ENCODE measurements around the gene CHRNE.

CHRNE gene

GRCh38 chr17:4938069-4938491, 35.2 kb upstream of the CHRNE start:
- TF ChIP-seq CTCF (conservative IDR thresholded peaks at IDR 0.05; ENCODE audit: low read depth, low read length) = no peak
- H3K27ac ChIP-seq = no peak overlapping the region
- H3K9ac ChIP-seq = no peak overlapping the region

GRCh38 chr17:4937553-4937952, 34.7 kb upstream of the CHRNE start:
- H3K36me3 ChIP-seq (ENCODE audit: insufficient read depth) = no peaks in the 10 kb centered on the region
- H4K20me1 ChIP-seq (ENCODE audit: insufficient read depth) = no peaks in the 10 kb centered on the region
- H3K27me3 ChIP-seq (ENCODE audit: insufficient read depth, low read depth) = no peaks in the 10 kb centered on the region
- H3K4me2 ChIP-seq = no peak overlapping the region
- no peaks in the 10 kb centered on the region for H3K79me2 ChIP-seq (ENCODE audit: insufficient read depth, low read depth)
- H2AFZ ChIP-seq (ENCODE audit: low read depth) = no peak overlapping the region
- no peak overlapping the region for H3K4me3 ChIP-seq (IDR thresholded peaks at IDR 0.05; ENCODE audit: insufficient read depth, low read depth, low read length)
- TF ChIP-seq CTCF (conservative IDR thresholded peaks at IDR 0.05; ENCODE audit: low read depth, low read length) = no peak
- no peak overlapping the region for H3K9ac ChIP-seq
- no peaks in the 10 kb centered on the region for H3K4me1 ChIP-seq (ENCODE audit: low read depth, poor library complexity, severe bottlenecking)
- no peak overlapping the region for H3K27ac ChIP-seq

More at GRCh38 chr17:4938069-4938491, 35.2 kb upstream of the CHRNE start:
- H3K4me2 ChIP-seq = no peak overlapping the region
- no peaks in the 10 kb centered on the region for H3K79me2 ChIP-seq (ENCODE audit: insufficient read depth, low read depth)
- no peaks in the 10 kb centered on the region for H3K4me1 ChIP-seq (ENCODE audit: low read depth, poor library complexity, severe bottlenecking)
- H2AFZ ChIP-seq (ENCODE audit: low read depth) = no peak overlapping the region
- no peaks in the 10 kb centered on the region for H3K27me3 ChIP-seq (ENCODE audit: insufficient read depth, low read depth)
- H3K36me3 ChIP-seq (ENCODE audit: insufficient read depth) = no peaks in the 10 kb centered on the region
- H4K20me1 ChIP-seq (ENCODE audit: insufficient read depth) = no peaks in the 10 kb centered on the region
- no peak overlapping the region for H3K4me3 ChIP-seq (IDR thresholded peaks at IDR 0.05; ENCODE audit: insufficient read depth, low read depth, low read length)

GRCh38 chr17:4936436-4936835, 33.5 kb upstream of the CHRNE start:
- H3K4me1 ChIP-seq (ENCODE audit: low read depth, poor library complexity, severe bottlenecking) = no peaks in the 10 kb centered on the region
- no peaks in the 10 kb centered on the region for H3K79me2 ChIP-seq (ENCODE audit: insufficient read depth, low read depth)
- TF ChIP-seq CTCF (conservative IDR thresholded peaks at IDR 0.05; ENCODE audit: low read depth, low read length) = no peak
- H2AFZ ChIP-seq (ENCODE audit: low read depth) = no peak overlapping the region
- no peaks in the 10 kb centered on the region for H3K36me3 ChIP-seq (ENCODE audit: insufficient read depth)
- no peak overlapping the region for H3K9ac ChIP-seq
- H3K27me3 ChIP-seq (ENCODE audit: insufficient read depth, low read depth) = no peaks in the 10 kb centered on the region
- H3K4me2 ChIP-seq = no peak overlapping the region
- H3K4me3 ChIP-seq (IDR thresholded peaks at IDR 0.05; ENCODE audit: insufficient read depth, low read depth, low read length) = no peak overlapping the region
- no peak overlapping the region for H3K27ac ChIP-seq
- H4K20me1 ChIP-seq (ENCODE audit: insufficient read depth) = no peaks in the 10 kb centered on the region

- Histone ChIP-seq H3K4me2 (no peak overlapping the region), H3K4me1 (ENCODE audit: low read depth, poor library complexity, severe bottlenecking) (no peaks in the 10 kb centered on the region), H3K27ac (no peak overlapping the region), H3K27me3 (ENCODE audit: insufficient read depth, low read depth) (no peaks in the 10 kb centered on the region), H3K36me3 (ENCODE audit: insufficient read depth) (no peaks in the 10 kb centered on the region), H2AFZ (ENCODE audit: low read depth) (no peak overlapping the region), H3K9ac (no peak overlapping the region), H3K4me3 (IDR thresholded peaks at IDR 0.05; ENCODE audit: insufficient read depth, low read depth, low read length) (no peak overlapping the region), H3K79me2 (ENCODE audit: insufficient read depth, low read depth) (no peaks in the 10 kb centered on the region), H4K20me1 (ENCODE audit: insufficient read depth) (no peaks in the 10 kb centered on the region)
- TF ChIP-seq CTCF (conservative IDR thresholded peaks at IDR 0.05; ENCODE audit: low read depth, low read length) = no peak
These were observed 32.8 kb upstream of the CHRNE start for GRCh38 chr17:4935650-4936049.
